ENCODE measurements around the gene PLCH1. TPM values are rescaled to one million over a fixed set of nuclear protein-coding genes. Genes with fewer than 3 reads are reported as not detected.

PLCH1 gene
- total and polyA plus RNA-seq, 2 of the 13 experiments (the other 11 are each of a cell fraction or from before 2014, with no cell fraction given): 2.0 to 3.0 TPM

- no peak for TF ChIP-seq ZNF609 (CRISPR knock-in tag; IDR thresholded peaks at IDR 0.05; ENCODE audit: borderline replicate concordance)
- TF ChIP-seq BATF2 (CRISPR knock-in tag; IDR thresholded peaks at IDR 0.05): no peak
- TF ChIP-seq NCOA2 (CRISPR knock-in tag; IDR thresholded peaks at IDR 0.05): no peak
- no peak for TF ChIP-seq ZBTB7B (CRISPR knock-in tag; IDR thresholded peaks at IDR 0.05)
- no peak for TF ChIP-seq ZNF407 (CRISPR knock-in tag; IDR thresholded peaks at IDR 0.05; ENCODE audit: not compliant biosample characterization)
- no peak for TF ChIP-seq PITX1 (CRISPR knock-in tag; IDR thresholded peaks at IDR 0.05)
Observed at GRCh38 chr3:155370764-155371503, 373.9 kb downstream of the PLCH1 start (continued).

All from HepG2 (cell line).